ENCODE results near the gene DHX35.

The DHX35 gene, protein sequence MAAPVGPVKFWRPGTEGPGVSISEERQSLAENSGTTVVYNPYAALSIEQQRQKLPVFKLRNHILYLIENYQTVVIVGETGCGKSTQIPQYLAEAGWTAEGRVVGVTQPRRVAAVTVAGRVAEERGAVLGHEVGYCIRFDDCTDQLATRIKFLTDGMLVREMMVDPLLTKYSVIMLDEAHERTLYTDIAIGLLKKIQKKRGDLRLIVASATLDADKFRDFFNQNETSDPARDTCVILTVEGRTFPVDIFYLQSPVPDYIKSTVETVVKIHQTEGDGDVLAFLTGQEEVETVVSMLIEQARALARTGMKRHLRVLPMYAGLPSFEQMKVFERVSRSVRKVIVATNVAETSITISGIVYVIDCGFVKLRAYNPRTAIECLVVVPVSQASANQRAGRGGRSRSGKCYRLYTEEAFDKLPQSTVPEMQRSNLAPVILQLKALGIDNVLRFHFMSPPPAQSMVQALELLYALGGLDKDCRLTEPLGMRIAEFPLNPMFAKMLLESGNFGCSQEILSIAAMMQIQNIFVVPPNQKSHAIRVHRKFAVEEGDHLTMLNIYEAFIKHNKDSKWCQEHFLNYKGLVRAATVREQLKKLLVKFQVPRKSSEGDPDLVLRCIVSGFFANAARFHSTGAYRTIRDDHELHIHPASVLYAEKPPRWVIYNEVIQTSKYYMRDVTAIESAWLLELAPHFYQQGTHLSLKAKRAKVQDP

DNA sequence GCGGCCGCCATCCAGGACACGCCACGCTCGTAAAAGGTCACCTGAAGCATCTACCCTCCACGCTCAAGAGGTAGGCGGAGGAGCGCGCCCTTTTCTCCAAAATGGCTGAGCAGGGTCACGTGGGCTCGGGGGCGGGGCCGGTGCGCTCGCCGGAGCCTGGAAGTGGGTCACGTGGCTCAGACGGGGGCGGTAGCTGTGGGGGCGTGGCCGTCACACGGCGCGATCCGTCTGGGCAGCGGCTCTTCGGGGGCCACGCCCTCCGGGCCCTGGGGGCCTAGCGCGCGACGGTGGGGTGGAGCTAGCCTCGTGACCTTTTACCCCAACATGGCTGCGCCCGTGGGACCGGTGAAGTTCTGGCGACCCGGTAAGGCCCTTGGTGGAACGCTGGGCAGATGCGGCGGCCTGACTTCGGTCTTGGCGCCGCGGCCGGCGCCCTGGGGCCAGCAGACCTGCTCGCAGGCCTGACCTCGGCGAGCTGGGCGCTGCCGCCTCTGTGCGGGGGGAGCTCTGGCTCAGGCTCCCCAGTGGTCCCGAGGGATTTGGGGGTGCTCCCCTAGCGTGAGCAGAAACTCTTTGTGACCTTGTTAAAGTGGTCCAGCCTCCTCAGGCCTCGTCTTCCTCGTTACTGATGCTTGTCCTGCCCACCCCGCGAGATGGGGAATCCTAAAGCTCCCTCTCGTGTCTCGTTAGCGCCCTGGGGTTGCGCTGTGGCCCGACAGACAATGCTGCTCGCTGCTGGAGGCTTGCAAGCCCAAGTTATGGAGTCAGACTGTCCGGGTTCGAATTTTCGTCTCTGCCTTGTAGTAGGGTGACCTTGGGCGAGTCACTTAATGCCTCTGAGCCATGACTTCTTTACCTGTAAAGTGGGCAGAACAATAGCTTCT is at the start of gene DHX35:
DHX35 (plus strand) TSS at position 301 of the 884 bp plus-strand sequence; CDS start at position 325, 24 bp downstream.
- peak; percentile 82 for DNase-seq (ENCODE audit: low read depth)

DNA sequence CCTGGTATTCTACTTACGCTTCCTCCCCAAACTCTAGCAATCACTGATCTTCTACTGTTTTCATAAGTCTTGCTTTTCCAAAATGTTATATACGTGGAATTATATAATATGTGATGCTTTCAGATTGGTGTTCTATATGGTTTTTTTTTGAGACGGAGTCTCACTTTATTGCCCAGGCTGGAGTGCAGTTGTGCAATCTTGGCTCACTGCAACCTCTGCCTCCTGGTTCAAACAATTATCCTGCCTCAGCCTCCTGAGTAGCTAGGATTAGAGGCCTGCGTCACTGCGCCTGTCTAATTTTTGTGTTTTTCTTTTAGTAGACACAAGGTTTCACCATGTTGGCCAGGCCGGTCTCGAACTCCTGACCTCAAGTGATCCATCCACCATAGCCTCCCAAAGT is 46.8 kb upstream of the DHX35 start:
- DNase-seq (ENCODE audit: low read depth) = no peak

DNA sequence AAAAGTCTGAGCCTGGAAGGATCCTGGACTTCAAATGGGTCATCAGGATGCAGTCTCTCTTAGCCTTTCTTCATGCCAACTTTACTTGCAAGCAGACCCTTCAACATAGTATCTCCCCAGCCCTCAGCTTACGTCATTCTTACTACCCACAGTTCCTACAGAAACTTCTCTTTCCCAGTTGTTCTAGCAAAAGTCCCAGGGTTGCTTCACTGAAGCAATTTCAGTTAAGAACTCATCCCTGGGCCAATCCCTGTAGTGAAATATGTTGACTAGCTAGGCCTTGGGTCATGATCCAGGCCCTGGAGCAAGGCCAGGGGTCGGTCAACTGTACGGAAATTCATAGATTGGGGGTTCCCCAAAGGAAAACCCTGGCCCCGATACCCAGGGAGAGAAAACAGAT is 44.5 kb upstream of the DHX35 start:
- no peak for DNase-seq (ENCODE audit: low read depth)

DNA sequence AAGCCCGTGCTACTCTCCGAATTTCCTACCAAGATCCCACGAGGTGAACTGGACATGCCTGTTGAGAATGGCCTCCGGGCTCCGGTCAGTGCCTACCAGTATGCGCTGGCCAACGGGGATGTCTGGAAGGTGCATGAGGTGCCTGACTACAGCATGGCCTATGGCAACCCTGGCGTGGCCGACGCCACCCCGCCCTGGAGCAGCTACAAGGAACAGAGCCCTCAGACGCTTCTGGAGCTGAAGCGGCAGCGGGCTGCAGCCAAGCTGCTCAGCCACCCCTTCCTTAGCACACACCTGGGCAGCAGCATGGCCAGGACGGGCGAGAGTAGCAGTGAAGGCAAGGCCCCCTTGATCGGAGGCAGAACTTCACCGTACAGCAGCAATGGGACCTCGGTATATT is 44.0 kb upstream of the DHX35 start:
- no peak for DNase-seq (ENCODE audit: low read depth)

DNA sequence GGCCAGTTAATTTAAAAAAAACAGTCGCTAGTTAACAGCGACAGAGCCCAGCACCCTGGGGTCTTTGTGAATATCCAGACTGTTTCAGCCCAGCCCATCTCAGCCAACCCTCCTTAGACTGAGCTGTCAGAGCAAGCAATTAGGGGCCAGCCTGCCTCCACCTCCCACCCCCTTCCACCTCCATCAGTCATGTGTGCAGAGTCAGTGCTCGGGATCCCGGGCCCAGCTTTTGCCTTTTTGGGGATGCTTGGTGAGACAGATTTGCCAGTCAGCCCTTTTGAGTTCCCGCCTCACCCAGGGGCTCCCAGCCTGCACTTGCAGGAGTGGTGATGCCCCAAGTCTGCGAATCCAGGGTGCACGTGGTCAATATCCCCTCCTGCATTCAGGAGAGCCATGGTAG is 42.5 kb upstream of the DHX35 start:
- DNase-seq (ENCODE audit: low read depth) = no peak

DNA sequence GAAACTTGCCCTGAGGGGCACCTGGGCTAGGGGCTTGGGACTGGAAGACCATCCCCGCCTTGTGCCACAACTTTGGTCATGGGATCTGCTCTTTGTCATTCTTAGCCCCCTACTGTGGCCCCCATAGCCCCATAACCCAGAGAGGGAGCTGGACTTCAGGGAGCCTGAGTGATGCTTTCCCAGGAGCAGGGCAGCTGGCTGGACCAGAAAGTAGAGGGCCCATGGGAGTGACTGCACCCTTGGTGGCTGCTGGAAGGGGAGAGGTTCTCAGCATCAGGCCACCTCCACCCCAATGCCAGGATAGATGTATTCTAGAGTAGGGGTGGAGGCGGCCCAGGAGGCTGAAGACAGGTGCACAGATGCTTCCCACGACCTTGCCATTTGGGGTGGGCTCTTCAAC is 41.7 kb upstream of the DHX35 start:
- no peak for DNase-seq (ENCODE audit: low read depth)

DNA sequence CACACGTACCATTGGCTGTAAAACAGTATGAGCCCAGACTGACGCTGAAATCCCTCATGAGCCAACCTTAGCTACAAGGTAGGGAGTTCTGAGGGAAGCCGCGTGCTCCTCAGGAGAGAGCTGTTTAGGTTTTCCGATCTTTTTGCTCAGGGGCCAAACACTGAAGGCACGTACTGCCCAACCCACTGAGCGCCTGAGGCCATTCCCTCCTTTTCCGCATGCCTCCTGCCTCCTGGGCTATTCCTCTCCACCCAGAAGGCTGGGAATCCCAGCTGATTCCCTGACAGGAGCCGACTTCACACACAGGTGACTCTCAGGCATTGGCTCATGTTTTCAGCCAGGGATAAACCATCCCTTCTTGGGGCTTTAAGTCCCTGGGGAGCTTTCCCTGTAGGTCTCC is 41.3 kb upstream of the DHX35 start:
- no peak for DNase-seq (ENCODE audit: low read depth)

DNA sequence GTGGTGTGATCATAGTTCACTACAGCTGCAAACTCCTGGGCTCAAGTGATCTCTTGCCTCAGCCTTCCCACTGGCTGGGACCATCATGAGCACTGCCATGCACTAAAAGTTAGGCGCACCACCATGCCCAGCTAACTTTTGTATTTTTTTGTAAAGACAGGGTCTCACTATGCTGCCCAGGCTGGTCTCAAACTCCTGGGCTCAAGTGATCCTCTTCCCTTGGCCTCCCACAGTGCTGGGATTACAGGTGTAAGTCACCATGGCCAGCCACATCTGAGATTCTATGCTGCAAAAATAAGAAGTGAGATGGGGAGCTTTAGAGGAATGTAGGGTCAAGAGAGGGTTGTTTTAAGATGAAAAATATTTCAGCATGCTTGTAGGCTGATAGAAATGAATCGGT is 37.4 kb upstream of the DHX35 start:
- no peak for DNase-seq (ENCODE audit: low read depth)

DNA sequence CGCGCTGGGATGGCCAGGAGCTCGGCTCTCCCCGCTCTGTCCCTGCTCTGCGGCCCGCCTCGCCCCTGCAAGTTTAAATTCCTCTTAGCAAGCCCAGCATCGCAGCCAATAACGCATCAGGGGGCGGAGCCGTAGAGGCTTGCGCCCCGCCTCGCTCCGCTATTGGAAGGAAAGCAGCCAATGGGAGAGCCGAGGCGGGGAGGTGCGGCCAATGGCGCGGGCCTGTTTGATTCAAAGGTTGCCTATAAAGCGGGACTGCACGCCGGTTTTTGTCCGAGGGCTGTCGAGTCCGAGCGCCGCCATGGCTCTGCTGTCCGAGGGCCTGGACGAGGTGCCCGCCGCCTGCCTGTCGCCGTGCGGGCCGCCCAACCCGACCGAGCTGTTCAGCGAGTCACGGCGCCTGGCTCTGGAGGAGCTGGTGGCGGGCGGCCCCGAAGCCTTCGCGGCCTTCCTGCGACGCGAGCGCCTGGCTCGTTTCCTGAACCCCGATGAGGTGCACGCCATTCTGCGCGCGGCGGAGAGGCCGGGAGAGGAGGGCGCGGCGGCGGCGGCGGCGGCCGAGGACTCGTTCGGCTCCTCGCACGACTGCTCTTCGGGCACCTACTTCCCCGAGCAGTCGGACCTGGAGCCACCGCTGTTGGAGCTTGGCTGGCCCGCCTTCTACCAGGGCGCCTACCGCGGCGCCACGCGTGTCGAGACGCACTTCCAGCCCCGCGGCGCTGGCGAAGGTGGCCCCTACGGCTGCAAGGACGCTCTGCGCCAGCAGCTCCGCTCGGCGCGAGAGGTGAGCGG is 35.8 kb upstream of the DHX35 start, which contains the start of gene FAM83D:
FAM83D (plus strand) TSS at position 276 of the 792 bp plus-strand sequence; CDS start at position 302, 26 bp downstream.
- DNase-seq (ENCODE audit: low read depth) = peak; percentile 94

DNA sequence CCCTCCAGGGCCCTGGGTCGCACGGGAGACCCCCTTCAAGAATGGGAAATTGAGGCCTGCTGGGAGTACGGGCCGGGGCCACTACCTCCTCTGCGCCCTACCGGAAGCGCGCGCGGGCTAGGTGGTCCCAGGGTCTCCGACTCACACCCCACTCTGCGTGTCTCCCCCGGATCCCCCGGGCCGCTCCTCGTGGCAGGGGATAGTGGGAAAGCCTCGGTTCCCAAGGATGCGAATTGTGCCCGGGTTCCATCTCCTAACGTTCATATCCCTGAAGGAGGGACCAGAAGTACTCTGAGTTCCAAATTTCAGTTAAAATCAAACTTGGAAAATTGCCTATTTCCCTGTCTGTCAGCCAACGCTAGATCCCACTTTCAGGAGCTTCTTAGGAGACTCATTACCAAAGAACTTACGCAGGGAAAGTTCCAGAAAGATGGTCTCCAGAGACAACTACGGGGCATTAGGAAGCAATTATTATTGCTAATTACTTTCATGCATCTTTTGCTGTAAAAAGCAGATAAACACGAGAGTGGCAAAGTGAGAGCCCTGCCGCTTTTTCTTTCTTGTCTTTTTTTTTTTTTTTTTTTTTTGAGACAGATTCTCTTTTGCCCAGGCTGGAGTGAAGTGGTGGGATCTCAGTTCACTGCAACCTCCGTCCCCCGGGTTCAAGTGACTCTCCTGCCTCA is 35.1 kb upstream of the DHX35 start:
- DNase-seq (ENCODE audit: low read depth) = no peak

DNA sequence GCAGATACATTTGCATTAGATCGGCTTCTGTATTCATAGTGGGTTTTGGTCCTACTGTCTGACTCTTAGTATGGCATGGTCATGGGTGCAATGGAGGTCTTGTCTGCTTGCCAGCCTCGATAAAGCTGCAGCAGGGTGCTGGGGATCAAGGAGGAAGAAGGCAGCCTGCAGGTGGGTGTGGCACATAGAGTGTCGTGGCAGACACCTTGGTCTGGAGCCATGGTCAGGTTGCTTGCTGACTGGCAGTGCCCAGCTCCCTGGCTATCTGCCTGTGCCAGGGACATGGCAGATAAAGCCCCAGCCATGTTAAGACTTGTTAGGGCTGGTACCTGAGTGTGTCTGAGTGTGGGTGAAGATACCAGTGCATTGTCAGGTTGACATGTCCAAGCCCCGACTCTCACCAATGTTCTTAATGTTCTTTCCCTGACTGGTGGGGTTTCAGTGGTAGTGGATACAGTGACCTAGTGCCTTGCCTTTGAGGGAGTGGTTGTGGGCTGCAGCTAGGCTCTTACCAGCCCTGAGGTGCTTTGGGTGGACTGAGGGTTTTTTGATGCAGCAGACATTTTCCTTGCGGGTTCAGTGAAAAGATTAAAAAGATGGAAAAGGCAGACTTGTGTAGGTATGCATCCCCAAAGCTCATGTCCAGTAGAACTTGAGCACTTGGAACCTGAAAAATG is 34.1 kb upstream of the DHX35 start:
- no peak for DNase-seq (ENCODE audit: low read depth)

DNA sequence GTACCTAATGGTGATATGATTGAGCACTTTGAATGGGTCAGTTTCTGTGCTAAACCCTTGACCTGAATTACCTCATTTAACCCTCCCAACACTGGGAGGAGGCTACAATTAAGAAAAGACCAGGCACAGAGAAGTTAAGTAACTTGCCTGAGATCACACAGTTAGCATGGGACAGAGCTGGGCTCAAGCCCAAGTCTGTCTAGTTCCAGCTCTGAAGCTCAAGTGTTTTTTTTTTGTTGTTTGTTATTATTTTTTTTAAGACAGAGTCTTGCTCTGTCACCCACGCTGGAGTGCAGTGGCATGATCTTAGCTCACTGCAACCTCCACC is 31.9 kb upstream of the DHX35 start:
- DNase-seq (ENCODE audit: low read depth) = no peak

DNA sequence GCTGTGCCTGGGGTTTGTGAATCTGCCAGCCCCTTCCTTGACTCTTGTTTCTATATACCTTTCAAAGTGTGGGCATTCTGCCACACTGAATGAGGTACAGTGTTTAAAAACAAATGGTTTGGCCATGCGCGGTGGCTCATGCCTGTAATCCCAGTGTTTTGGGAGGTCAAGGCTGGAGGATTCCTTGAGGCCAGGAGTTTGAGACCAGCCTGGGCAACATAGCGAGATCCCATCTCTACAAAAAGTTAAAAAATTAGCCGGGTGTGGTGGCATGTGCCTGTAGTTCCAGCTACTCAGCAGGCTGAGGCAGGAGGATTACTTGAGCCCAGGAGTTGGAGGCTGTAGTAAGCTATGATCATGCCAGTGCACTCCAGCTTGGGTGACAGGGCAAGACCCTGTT is 30.2 kb upstream of the DHX35 start:
- no peak for DNase-seq (ENCODE audit: low read depth)

DNA sequence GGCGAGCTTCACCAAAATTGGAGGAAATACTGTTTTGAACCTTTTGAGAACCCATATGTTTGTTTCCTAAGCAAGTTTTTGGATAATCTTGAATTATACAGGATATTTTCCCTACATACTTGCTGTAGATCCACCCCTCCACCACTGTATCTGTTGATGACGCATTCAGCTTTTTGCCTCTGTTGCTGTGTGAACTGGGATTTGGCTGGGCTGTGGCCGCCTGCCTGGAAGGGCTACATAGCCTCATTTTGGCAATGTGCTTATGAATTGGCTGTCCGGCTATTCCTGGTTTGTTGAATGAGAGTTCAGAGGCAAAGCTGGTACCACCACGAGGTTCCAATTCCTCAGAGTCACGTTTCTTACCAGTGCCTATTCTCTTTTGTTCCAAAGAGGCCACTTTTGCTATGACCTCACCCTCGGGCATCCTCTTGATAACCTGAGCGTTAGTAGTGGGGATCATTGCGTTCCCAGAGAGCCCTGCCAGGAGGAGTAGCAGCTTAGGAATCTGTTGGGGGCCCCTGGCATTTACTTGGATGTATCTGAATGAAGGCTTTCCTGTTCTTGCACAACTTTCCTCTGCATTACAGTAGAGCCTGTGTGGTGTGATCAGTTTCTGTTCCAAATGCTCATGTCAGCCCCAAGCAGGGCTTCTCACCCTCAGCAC is 29.6 kb upstream of the DHX35 start:
- DNase-seq (ENCODE audit: low read depth) = peak; percentile 59

DNA sequence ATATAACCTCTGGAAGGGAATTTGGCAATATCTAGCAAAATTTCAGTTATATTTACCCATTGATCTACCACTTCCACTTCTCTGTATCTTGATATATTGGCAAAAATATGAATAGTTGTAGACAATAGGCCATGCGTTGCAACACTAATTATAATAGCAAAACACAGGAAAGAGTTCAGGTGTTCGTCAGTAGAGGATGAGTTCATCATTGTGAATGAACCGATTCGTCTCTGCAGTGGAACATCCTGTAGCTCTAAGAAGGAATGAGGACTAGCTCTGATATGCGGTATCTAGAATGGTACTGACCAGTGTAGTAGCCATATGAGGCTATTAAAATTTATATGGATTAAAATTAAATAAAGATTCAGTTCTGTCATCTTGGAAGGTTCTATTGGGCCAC is 27.6 kb upstream of the DHX35 start:
- no peak for DNase-seq (ENCODE audit: low read depth)

DNA sequence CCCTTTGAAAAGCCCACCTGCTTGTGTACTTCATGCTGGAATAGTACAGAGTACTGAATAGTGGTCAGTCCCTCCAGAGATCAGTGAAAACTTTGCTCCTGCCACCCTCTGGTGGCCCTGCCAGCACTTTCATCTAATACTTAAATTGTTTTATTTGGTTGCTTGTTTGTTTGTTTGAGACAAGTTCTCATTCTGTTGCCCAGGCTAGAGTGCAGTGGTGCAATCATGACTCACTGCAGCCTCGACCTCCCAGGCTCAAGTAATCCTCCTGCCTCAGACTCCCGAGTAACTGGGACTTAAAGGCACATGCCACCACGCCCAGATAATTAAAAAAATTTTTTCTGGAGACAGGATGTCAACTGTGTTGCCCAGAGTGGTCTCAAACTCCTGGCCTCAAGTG is 26.9 kb upstream of the DHX35 start:
- DNase-seq (ENCODE audit: low read depth) = no peak

DNA sequence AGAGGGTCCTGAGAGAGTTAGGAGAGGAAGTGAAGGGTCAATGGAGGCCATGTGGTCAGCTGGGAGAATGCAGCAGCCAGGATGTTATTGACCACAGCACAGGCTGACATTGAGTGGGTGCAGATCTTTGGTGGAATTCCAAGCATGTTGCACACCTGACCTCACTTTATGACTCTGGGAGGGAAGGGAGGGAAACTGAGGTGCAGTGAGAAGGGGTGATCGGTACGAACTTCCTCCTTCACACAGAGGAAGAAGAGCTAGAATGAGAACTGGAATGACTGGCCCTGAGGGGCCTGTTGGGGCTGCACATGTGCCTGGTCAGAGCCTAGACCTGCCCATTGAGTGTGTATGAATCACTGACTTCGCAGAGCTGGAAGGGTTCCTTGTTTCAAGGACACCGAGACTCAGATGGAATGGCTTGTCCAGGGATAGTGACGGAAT is 26.2 kb upstream of the DHX35 start:
- no peak for DNase-seq (ENCODE audit: low read depth)

DNA sequence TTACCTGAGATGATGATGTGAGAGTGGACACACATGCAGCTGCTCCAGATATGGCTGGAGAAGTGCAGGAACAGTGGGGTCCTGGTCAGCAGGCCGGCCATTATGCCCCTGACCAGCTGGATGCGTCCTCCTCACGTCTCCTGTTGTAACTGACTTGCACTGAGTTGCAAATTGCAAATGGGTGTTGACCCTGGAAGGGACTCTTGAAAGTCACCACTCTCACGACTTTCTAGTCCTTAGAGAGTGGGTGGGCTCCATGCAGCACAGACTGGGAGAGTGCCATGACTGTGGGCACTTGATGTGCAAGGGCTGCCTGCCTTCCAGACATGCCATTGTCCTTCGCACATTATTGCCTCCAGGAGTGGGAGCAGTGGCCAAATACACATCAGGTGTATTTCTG is 25.1 kb upstream of the DHX35 start:
- no peak for DNase-seq (ENCODE audit: low read depth)

DNA sequence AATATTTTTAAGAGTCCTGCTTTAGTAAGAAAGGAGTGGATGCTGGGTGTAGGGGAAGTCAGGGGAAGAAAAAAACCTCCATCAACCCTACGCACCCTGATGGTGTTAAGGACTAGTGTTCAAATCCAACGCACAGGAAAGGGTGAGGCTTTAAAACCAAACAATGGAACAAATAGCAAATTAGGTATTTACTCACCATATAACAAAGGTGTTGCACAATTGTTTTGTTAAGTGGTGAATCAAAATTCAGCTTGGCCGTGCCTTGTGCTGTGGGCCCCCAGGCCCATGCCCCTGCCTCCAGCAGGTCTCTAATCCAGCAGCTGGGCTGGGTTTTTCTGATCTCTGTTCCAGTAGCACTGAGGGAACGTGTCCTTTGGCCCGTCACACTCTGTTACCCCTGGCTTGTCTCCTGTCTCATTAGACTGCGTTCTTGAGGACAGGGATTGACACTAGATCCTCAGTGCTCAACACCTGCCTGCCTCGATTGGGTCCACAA is 24.1 kb upstream of the DHX35 start:
- DNase-seq (ENCODE audit: low read depth) = no peak

DNA sequence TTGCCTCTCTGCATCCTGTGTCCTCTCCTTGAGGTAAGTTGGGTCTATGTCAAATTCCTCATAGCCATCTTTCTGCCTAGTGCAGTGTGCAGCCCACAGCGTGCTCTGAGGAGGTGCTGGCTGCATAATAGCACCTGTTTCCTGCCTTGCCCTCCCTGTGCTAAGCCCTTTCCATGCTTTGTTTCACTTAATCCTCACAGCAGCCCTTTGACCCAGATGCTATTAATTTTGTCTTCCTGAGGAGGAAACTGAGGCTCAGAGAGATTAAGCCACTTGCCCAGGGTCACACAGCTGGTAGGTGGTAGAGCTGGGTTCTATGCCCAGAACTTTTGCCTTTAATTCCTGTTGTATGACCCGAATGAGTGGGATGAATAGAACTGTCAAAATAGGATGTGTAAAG is 22.5 kb upstream of the DHX35 start:
- no peak for DNase-seq (ENCODE audit: low read depth)

All from HS-5 (cell line).